ENCODE results near the gene ENOX1. TPM values are rescaled to one million over a fixed set of nuclear protein-coding genes. Genes with fewer than 3 reads are reported as not detected.

ENOX1 gene
- total RNA-seq, 6 experiments from 2014 or later: 0.50 to 3.2 (median 0.64) TPM

- no peak for TF ChIP-seq CTCF (IDR thresholded peaks at IDR 0.05)
- H3K27me3 Mint-ChIP-seq (ENCODE audit: insufficient read depth): no peaks in the 10 kb centered on the region
Measured at GRCh38 chr13:43348397-43348796, 438.4 kb downstream of the ENOX1 start.

GRCh38 chr13:43347877-43348276 lies 438.9 kb downstream of the ENOX1 start:
- DNase-seq: no peak
- H3K9me3 Mint-ChIP-seq: no peaks in the 10 kb centered on the region
- TF ChIP-seq CTCF (IDR thresholded peaks at IDR 0.05): no peak
- no peaks in the 10 kb centered on the region for H3K27me3 Mint-ChIP-seq (ENCODE audit: insufficient read depth)
- no peak overlapping the region for H3K4me3 Mint-ChIP-seq
- H3K27ac Mint-ChIP-seq: no peak overlapping the region
- H3K36me3 Mint-ChIP-seq (ENCODE audit: low read depth): no peaks in the 10 kb centered on the region
- H3K4me1 Mint-ChIP-seq (ENCODE audit: low read depth): peaks cover 11% of the 10 kb centered on the region

More at GRCh38 chr13:43348397-43348796, 438.4 kb downstream of the ENOX1 start:
- Mint-ChIP-seq H3K27ac (no peak overlapping the region), H3K36me3 (ENCODE audit: low read depth) (no peaks in the 10 kb centered on the region), H3K9me3 (no peaks in the 10 kb centered on the region), H3K4me1 (ENCODE audit: low read depth) (peaks cover 11% of the 10 kb centered on the region), H3K4me3 (no peak overlapping the region)
- peak; percentile 12 for DNase-seq

GRCh38 chr13:43346427-43346826 lies 440.3 kb downstream of the ENOX1 start:
- TF ChIP-seq CTCF (IDR thresholded peaks at IDR 0.05): no peak
- no peak overlapping the region for H3K27ac Mint-ChIP-seq
- H3K27me3 Mint-ChIP-seq (ENCODE audit: insufficient read depth): peaks cover under 1% of the 10 kb centered on the region; the same call in 1 of the 2 replicates
- no peaks in the 10 kb centered on the region for H3K36me3 Mint-ChIP-seq (ENCODE audit: low read depth)
- H3K9me3 Mint-ChIP-seq: no peaks in the 10 kb centered on the region
- DNase-seq: no peak
- no peak overlapping the region for H3K4me3 Mint-ChIP-seq
- peaks cover 11% of the 10 kb centered on the region for H3K4me1 Mint-ChIP-seq (ENCODE audit: low read depth)

GRCh38 chr13:43343645-43344044 lies 443.1 kb downstream of the ENOX1 start:
- H3K4me1 Mint-ChIP-seq (ENCODE audit: low read depth): peaks cover 10% of the 10 kb centered on the region
- H3K27ac Mint-ChIP-seq: no peak overlapping the region
- no peak overlapping the region for H3K4me3 Mint-ChIP-seq
- DNase-seq: no peak
- H3K36me3 Mint-ChIP-seq (ENCODE audit: low read depth): no peaks in the 10 kb centered on the region
- H3K9me3 Mint-ChIP-seq: no peaks in the 10 kb centered on the region
- peaks cover 7% of the 10 kb centered on the region for H3K27me3 Mint-ChIP-seq (ENCODE audit: insufficient read depth)
- TF ChIP-seq CTCF (IDR thresholded peaks at IDR 0.05): no peak

- DNase-seq: no peak
- H3K4me3 Mint-ChIP-seq: no peak overlapping the region
Measured at GRCh38 chr13:43339805-43340550, 446.8 kb downstream of the ENOX1 start.

More at GRCh38 chr13:43339805-43340550, 446.8 kb downstream of the ENOX1 start:
- TF ChIP-seq CTCF (IDR thresholded peaks at IDR 0.05): no peak
- Mint-ChIP-seq H3K27ac (no peak overlapping the region), H3K9me3 (no peaks in the 10 kb centered on the region), H3K27me3 (ENCODE audit: insufficient read depth) (peaks cover 14% of the 10 kb centered on the region), H3K4me1 (ENCODE audit: low read depth) (no peaks in the 10 kb centered on the region), H3K36me3 (ENCODE audit: low read depth) (no peaks in the 10 kb centered on the region)
